Fibroblast of lung (primary cell): ENCODE results near the gene PLAGL1.

Source experiments
- EZH2 ChIP-seq: IDR thresholded peaks from 2 replicates; pipeline ENCODE4 v1.5.1; 2012; ENCODE audit warnings: low read length, control low read depth, mild to moderate bottlenecking; ENCODE audit errors: missing control alignments
- TF ChIP-seq, protein P1 (sequence below), 2 donors: IDR thresholded peaks in 1 of 2; conservative IDR thresholded peaks in 1 of 2; 1 replicate in 1 of 2; 2 replicates in 1 of 2; pipeline ENCODE4 v1.5.1; 2011 to 2012; ENCODE audit warnings: low read length in 2 of 2, control low read depth in 1 of 2, inconsistent platforms in 1 of 2, low read depth in 1 of 2, mild to moderate bottlenecking in 1 of 2

DNA sequence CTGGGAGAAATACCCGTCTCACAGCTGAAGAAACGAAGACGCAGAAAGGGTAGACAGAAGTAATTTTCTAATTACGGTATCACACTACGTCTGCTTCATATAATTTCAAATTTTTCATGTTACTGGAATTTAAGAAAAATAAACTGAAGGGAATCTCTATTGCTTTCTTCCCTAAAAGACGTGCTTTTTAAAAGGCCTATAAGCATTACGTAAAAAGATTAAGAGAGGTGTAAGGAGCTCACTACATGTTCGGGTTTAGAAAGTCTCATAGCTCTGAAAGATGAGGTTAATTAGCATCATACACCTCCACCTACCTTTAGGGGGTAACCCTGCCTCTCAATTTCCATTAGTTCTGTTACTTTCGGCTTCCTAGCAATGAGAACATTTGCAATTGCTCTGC is 787 bp upstream of the PLAGL1 start:
- TF ChIP-seq, protein P1, sequence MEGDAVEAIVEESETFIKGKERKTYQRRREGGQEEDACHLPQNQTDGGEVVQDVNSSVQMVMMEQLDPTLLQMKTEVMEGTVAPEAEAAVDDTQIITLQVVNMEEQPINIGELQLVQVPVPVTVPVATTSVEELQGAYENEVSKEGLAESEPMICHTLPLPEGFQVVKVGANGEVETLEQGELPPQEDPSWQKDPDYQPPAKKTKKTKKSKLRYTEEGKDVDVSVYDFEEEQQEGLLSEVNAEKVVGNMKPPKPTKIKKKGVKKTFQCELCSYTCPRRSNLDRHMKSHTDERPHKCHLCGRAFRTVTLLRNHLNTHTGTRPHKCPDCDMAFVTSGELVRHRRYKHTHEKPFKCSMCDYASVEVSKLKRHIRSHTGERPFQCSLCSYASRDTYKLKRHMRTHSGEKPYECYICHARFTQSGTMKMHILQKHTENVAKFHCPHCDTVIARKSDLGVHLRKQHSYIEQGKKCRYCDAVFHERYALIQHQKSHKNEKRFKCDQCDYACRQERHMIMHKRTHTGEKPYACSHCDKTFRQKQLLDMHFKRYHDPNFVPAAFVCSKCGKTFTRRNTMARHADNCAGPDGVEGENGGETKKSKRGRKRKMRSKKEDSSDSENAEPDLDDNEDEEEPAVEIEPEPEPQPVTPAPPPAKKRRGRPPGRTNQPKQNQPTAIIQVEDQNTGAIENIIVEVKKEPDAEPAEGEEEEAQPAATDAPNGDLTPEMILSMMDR (conservative IDR thresholded peaks at IDR 0.05 in 1 of 2, IDR thresholded peaks at IDR 0.05 in 1 of 2; ENCODE audit: low read depth in 1 of 2, low read length in 2 of 2) = no peak
- no peak for TF ChIP-seq EZH2
